CD1c-positive myeloid dendritic cell (primary cell): ENCODE measurements around the gene FIGNL2.

Experiments
- DNase-seq: peaks from one replicate; pipeline ENCODE4 v3.0.0-alpha.2; 2016; ENCODE audit errors: extremely low spot score

The FIGNL2 gene

DNA sequence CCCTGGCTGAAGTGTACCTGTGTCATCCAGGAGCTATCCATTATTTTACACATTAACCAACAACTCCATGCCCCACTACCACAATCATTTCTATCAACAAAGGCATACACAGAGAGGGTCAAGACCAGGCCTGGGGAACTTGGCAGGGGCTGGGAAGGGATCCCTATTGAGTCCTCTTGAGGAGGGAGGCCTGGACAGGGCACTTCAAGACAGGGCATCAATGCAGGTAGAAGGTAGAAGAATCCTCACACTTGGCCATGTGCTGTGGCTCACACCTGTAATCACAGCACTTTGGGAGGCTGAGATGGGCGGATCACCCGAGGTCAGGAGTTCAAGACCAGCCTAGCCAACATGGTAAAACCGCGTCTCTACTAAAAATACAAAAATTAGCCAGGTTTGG is 26.0 kb upstream of the FIGNL2 start:
- no peak for DNase-seq

DNA sequence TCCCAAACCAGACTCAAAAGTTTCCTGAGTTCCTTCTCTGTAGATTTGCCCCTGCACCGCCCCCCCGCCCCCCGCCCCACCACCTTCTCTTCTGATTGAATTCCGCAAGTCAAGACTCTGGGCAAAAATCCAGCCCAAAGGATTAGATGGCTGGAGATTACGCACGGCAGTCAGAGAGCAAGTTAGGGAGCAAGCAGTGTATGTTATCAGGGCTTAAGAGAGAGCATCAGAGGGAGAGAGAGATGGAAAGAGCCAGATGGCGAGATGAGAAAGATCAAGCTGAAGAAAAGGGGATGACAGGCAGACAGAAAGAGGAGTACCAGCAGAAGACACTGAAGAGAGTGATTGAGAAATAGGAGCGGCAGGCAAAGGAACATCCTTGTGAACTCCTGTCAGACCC is 25.5 kb upstream of the FIGNL2 start:
- no peak for DNase-seq

DNA sequence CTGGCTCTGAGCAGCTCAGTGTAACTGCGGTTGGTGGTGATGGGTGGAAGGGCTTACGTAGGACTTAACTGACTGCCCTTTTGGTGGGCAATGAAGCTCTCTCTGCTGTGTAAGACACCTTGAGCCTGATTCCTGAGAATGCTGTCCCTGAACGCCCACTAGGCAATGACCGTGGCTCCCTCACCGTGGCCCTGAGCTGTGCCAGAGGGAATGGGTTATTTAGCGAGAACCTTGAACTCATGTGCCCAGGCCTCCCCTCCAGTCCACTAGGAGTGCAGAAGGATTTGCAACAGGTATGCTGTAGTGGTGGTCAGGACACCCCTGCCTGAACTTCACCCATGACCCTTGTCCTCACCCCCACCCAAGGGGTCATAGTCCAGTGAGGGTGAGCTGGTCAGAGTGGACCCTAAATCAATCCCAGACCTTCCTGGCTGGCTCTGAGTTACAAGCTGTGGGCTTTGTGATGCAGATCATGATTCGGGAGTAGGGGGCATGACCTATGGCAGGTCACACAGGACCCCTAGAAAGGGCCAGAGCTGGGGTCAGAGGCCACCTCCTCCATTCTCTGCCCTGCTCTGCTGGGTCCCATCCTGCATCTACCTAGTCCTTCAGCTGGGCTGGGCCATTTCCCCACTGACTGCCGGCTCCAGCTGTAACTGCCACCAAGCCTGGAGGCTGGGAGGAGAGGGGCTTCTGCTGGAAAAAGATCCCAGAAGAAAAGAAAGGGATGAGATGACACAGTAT is 24.9 kb upstream of the FIGNL2 start:
- no peak for DNase-seq

DNA sequence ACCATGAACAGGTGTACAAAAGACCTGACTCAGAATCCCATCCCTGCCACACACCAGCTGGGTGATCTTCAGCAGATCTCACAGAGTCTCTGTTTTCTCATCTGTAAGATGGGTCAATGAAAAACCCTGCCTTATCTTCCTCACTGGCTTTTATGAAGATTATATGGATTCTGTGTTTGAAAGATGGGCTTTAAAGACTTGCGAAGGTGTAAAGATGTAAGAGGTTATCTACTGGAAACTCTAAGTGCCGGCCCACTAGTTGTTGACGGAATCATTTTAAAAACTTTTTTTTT is 24.1 kb upstream of the FIGNL2 start:
- no peak for DNase-seq

DNA sequence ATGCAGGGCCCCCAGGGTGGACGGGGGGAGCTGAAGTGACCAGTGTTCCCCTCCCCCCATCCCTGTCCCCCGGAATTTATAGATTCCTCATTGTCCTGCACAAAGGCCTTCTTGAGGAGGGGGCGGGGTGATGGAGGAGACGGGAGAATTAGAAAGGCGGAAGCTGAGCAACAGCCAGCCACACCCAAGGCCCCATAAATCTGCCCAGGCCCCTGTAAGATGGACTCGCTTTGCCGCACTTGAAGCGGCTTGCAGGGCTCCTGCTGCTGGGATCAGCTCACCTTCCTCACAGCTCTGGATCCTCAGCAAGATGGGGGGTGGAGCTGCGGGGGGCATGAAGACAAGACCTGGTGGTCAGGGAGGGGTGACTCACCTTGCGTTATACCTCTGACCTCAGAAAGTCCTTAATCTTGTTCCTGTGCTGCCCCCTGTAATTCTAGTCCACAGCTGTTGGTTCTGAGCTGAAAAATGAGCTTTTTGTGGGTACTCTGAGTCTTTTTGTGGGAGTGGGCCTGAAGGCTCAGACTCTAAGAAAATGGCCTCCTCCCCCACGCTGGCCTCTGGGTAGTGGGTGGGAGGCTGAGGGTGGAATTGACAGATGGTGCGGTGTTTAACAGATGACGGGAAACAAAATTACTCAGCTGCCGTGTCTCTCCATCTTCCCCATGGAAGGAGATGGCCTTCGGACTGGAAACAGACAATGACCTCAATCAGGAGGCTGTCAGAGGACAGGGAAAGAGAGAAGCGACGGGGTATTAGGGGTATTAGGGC is 23.6 kb upstream of the FIGNL2 start:
- DNase-seq = no peak

DNA sequence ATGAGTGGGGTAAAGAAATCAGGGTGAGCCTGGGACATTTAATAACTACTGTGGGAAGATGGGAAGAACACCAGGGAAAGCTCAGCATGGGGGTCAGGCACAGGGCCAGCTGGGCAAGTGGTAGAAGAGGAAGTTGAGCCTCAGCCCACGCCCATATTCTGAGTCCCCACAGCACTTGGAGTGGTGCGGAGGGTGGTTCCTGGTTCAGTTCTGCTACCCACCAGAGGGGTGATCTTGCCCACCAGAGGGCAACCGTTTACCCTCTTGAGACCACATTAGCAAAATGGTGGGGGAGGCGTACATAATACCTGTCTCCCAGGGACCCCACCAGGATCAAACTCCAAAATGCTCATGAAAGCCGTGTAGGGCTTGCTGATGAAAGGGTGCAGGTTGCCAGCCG is 22.6 kb upstream of the FIGNL2 start:
- DNase-seq = peak; percentile 87

DNA sequence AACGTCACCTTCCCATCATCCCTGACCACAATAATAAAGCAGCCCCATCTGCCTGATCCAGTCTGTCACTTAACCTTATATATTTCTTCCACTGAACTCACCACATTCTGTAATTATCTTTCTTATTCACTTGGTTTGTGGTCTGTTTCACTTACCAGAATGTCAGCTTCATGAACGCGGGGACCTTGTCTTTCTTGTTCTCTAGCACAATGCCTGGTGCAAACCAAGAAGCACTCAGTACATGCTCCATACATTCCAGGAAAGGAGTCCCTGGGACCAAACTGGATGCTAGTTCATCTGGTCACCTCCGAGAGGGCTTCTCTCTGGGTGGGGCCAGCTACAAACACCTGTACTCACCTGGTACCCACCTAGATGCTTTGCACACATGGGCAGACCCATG is 22.0 kb upstream of the FIGNL2 start:
- DNase-seq = no peak

DNA sequence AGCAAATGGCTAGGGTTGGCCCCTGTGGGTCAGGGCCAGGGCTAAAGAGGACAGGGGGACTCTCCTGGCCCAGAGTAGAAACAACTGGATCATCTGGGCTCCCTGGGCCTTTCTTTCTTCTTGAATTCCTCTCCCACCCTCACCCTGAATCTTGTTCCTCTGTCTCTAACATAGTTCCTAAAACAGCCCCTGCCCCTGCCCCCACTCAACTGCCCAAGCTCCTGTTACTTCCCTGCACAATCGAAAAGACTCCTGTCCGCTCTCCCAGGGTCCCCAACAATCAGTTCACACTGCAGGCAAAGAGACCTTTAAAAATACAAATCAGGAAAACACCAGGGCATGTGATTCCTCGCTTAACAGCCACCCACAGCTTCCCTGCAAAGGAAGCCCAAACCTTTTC is 21.4 kb upstream of the FIGNL2 start:
- peak; percentile 67 for DNase-seq

DNA sequence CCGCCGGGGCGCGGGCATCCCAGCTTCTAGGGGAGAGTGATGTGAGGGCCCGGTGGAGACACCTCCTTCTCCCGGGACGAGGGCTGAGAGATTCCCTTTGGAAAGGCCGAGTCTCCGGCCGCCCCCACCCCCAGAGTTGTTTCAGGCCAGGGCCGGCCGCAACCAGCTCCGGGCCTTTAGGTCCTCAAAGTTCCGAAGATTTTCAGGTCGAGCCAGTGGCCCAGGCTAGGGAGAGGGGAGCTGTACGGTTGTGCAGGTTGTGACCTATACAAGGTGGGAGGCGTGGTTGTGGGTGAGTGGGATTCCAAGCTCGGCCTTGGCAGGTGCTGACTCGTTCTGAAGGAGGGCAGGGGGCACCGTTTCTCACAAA is 21.0 kb upstream of the FIGNL2 start:
- no peak for DNase-seq

DNA sequence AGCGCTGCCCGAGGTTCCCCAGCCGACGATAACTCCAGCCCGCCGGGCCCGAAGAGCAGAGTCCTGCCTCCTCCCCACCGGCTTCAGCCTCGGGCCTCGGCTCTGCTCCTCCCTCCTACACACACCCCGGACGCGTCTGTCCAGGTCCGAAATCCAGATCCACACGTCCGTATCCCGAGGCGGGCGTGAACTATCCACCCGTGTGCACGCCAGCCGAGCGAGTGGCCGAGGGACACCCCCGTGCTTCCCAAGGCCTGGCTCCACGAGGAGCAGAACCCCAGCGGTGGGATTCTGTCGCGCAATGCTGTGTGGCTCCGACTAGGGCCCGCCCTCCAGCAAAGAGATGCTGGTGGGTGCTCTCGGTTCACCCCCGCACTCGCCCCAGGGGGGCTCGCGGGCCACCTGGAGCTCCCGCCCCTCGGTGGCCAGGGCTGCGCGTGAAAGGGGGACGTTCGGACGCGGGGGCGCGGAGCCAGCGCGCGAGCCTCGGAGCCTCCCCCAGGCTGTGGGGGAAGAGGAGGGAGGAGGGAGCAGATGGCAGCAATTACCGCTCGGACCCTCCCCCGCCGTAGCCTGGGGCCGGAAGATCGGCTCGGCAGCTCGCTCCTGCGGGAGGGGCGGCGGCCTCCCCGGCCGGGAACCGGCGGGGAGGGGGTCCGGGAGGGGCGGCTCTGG is 20.4 kb upstream of the FIGNL2 start:
- DNase-seq = no peak

DNA sequence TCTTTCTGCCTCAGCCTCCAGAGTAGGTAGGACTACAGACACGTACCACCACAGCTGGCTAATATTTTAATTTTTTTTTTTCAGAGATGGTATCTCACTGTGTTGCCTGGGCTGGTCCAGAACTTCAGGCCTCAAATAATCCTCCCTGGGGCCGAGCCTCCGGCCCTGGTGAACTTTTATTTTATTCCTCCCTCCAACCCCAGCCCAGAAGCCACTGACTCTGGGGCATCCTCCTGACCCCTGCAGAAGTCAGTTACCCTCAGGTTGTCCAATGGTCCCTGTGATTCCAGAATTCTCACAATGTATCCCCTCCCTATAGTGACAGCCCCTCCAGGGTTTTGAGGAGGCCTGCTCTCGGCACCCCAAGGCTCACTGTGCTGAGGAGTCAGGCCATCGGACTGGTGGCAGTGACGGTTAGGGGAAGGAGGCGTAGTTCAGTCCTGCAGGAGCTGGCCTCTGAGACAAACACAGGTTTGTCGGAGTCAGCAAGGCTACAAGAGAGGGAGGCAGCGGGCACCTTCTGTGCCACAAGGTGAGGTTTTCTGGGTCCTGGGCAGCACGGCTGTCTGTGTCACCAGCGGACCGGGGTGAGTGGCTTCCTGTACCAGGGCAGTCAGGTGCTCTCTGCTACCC is 19.4 kb upstream of the FIGNL2 start:
- DNase-seq = no peak

DNA sequence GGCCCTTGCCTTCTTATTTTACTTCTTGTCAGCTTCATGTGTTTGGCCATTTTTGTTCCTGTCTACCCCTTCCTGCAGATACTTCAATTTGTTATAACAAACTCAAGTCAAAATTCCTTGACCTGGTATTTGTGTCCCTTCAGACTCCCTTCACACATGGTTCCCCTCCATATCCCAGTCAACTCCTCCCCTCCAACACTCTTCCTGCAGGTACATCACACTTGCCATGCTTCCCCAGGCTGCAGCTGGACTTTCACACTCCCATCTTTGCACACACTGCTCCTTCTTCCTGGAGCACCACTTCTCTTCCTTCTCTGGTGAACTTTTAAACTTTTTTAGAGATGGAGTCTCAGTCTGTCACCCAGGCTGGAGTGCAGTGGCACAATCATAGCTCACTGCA is 18.9 kb upstream of the FIGNL2 start:
- no peak for DNase-seq

DNA sequence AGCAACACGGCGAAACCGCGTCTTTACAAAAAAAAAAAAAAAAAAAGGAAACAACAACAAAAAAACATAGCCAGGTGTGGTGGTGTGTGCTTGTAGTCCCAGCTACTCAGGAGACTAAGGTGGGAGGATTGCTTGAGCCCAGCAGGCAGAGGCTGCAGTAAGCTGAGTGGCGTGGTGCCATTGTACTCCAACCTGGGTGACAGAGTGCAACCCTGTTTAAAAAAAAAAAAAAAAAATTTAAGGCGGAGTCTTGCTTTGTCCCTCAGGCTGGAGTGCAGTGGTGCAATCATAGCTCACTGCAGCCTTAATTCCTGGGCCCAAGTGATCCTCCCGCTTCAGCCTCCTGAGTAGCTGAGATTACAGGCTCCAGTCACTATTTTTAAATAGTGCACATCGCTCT is 18.2 kb upstream of the FIGNL2 start:
- DNase-seq = no peak

DNA sequence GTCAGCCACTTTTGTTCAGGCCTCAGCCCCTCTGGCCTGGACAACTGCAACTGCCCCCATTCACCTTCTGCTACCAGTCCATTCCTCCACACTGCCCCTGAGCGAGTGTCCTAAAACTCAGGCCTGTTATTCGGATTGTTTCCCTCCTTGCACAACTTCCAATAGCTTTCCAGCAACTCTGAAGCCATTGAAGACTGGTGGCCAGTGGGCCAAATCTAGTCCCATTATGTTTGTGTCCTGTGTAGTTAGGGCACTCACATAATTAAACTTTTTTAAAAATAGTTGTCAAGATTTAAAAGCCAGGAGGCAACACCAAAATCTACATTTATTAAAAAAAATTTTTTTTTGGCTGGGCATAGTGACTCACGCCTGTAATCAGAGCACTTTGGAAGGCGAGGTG is 17.8 kb upstream of the FIGNL2 start:
- no peak for DNase-seq

DNA sequence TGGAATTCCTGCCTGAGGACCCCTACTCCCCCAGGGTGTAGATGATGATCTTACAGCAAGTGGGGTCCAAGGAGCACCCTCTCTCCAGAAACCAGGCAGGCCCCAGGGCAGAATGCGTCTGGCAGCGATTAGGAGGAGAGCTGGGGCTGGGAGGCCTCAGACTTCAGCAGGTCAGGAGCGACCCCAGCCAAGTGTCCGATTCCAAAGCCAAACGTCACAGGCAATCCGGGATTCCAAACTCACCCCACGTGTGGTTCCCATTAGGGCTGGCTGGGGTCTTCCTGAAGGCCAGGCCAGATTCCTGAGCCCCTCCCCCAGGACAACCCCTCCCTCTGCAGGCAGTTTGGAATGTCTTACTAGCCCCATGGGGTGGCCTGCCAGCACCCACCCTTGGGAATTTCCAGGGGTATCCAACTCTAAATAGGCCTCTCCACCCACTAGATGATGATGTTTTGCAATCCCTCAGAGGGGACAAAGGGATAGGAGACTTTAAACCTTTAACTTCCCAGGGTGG is 17.3 kb upstream of the FIGNL2 start:
- no peak for DNase-seq

DNA sequence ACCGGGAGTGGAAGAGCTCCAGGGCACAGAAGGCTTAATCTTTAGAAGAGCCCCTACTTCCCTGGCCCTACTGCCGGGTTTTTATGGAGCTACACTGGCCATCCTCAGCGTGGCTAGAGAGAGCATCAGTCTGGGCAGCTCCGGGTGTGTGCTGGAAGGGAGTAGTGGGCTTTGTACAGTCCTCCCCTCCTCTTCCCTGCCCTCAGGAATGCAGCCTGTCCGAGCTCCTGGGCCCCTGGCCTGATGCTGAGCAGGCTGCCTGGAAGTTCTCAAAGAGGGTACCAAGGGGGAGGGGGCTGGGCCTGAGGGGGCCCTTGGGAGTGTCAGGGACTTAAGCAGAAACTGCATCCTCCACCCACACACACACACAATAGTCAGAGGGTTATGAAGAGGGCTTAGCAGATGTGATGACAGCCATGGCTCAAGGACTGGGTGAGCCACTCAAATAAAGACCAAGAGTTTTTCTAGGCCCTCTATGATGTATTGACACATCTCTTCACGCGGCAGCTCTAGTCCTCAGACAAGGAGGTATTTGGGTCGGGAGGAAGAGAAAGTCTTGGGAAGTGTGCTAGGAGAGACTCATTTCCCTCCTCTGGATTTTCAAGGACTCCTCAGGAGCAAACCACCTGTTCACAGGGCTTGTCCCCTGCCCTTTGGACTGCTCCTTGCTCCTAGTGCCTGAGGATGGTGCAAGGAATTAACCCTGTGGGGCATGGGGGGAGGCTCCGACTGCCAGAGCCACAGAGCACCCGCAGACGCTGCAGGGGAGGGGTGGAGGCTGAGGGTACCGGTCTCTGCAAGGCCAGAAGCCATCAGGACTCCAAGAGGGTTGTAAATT is 16.5 kb upstream of the FIGNL2 start:
- no peak for DNase-seq

DNA sequence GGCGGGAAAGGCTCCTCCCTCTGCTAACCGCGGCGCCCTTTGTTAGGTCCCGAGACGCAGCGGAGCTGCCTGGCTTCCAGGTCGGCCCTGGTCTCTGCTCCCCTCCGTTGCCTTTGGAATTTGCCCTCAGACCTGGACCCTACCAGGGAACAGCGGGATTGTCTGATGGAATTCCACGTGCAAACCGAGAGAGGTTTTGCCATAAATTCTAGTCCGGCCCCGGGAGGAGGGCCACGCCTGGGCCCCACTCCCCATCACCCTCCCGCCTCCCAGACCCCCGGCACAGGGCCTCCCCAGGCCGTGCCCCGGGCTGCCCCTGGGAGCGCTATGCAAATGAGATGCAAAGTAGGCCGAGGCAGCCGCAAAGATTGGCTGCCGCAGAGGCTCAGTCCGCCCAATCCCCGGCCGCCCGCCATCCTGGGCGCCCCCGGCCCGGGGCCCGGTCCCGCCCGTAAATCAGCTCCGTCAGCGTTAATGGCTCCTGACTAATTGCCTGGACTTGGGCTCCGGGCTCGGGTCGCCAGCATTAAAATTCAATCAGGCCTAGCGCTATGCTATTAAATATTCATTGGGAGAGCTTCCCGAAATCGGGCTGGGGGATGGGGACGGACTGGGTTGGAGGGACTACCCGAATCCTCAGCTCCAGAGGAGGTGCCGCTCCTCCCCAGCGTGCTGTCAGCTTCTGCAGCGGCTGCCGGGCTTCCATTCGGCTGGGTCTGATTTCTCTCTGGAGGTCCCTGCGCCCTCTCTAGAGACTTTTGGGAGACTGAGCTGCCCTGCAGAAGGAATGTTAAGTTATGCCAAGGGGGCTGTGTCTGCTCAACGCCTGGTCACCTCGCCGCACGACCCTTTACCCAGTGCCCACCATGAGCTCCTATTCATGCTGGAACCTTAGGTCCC is 15.7 kb upstream of the FIGNL2 start:
- DNase-seq = no peak

DNA sequence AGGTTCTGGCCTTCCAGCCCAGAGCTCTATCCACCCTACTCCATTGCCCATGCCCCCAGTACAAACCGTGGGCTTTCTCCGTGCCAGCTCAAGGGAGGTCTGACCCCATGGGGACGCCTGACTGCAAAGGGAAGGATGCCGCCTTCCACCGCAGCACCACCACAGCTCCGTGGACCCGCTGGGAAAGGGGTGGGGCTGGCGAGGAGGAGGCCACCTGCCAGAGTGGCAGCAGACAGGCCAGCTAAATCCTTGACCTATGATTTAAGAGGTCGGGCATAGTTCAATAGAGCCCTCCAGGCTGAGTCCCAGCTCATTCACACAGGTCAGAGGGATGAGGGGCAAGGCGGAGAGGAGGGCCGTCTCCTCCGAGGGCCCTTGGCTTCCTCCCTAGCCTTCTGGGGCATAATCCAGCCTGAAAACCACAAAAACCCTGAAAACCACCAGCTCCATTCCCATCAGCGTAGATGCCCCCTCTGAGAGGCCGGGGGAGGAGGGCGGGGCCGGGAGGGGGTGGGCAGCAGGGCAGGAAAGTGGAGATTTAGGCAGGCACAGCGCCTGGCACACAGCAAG is 14.9 kb upstream of the FIGNL2 start:
- no peak for DNase-seq

DNA sequence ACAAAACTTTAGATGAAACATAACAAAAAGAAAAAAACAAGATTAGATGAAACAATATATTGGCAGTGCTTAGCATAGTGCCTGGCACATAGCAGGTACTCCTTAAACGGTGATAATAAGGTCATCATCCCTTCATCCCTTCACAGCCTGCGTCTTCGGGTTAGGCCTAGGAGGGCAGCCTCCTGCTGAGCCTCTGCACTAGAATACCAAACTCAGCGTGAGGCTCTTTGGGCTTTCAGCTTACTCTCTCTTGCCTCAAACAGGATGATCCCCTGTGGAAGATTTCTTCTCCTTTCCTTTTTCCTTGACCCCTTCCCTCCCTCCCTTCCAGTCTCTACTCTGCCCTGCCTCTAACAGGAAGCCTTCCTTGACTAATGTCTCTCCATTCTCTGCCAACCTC is 14.4 kb upstream of the FIGNL2 start:
- DNase-seq = no peak

DNA sequence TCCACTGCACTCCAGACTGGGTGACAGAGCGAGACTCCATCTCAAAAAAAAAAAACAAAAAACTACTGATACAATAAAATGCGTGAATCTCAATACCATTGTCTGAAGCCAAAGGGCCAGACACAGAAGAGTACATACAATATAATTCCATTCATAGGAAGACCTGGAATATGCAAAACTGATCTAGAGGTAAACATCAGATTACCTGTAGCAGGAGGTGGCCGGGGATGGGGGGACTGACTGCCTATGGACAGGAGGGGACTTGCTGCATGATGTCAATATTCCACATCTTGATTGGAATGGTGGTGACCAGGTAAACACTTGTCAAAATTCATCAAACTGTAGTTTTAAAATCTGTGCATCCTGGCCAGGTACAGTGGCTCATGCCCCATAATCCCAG is 12.5 kb upstream of the FIGNL2 start:
- no peak for DNase-seq
